GM12878 (cell line): Measurements from ENCODE around the gene DEFB110. TPM values are rescaled to one million over a fixed set of nuclear protein-coding genes. Genes with fewer than 3 reads are reported as not detected.

Source experiments
- ATAC-seq: fragments of 200-7000 bp; cut with Tn5 transposase; 3 replicates; pipeline ENCODE4 v1.9.1; 2020; ENCODE audit warnings: mild to moderate bottlenecking, moderate library complexity
- BruUV-seq: library from RNA; stranded (reverse); fragments of 400-500 nt; replicated peaks from 2 replicates; lab custom pipeline; 2021; lab: Mats Ljungman, UMichigan
- CTCF ChIA-PET: fragments of 300-600 bp; sonication (Branson Sonifier 250); formaldehyde crosslinking; extraction: SDS; loops from one replicate; lab custom pipeline; 2021; ENCODE audit warnings: inconsistent platforms; lab: Yijun Ruan, JAX
- POLR2A ChIA-PET: fragments of 350-600 bp; formaldehyde crosslinking; extraction: SDS; loops from one replicate; lab custom pipeline; 2021; ENCODE audit warnings: inconsistent platforms; lab: Charles Lee
- RAD21 ChIA-PET: fragments of 300-600 bp; sonication (Branson Sonifier 250); formaldehyde crosslinking; loops from one replicate; lab custom pipeline; 2023; ENCODE audit warnings: antibody characterized with exemption; ENCODE audit not compliant: unreplicated experiment; lab: Charles Lee
- SMC1A ChIA-PET: fragments of 300-600 bp; sonication (Branson Sonifier 250); formaldehyde crosslinking; loops from one replicate; lab custom pipeline; 2023; ENCODE audit not compliant: unreplicated experiment, uncharacterized antibody; lab: Charles Lee
- DNase-seq: peaks from one replicate; pipeline ENCODE4 v3.0.0-alpha.2; 2011; ENCODE audit warnings: low read depth, low spot score
- FAIRE-seq: peaks from 3 replicates; lab custom pipeline; 2011; peaks lifted over from hg19 to GRCh38; lab: Jason Lieb, UNC
- H2AFZ ChIP-seq: 2 replicates; pipeline ENCODE4 v1.6.0; 2011; ENCODE audit warnings: low read depth, low read length, control low read depth; ENCODE audit not compliant: control insufficient read depth
- H3K27ac ChIP-seq: 2 replicates; pipeline ENCODE4 v1.5.1; 2011; ENCODE audit warnings: control low read depth; ENCODE audit not compliant: control insufficient read depth, insufficient read depth
- H3K27me3 ChIP-seq, 2 experiments: replicated peaks in 1 of 2; 2 replicates each; pipeline versions ENCODE4 v1.6.0 to v1.6.1; 2011; ENCODE audit warnings: low read length in 1 of 2; ENCODE audit not compliant: control insufficient read depth in 2 of 2, insufficient read depth in 2 of 2
- H3K36me3 ChIP-seq, 2 experiments: 2 replicates each; pipeline ENCODE4 v1.5.1; 2011; ENCODE audit warnings: low read length in 1 of 2; ENCODE audit not compliant: control insufficient read depth in 2 of 2, insufficient read depth in 2 of 2
- H3K4me1 ChIP-seq: 2 replicates; pipeline ENCODE4 v1.6.1; 2011; ENCODE audit warnings: mild to moderate bottlenecking, low read length, moderate library complexity, mixed read lengths; ENCODE audit not compliant: control insufficient read depth, insufficient read depth
- H3K4me2 ChIP-seq: 2 replicates; pipeline ENCODE4 v1.6.0; 2011; ENCODE audit warnings: control low read depth; ENCODE audit not compliant: control insufficient read depth, insufficient read depth
- H3K4me3 ChIP-seq: fragments of 200-600 bp; sonication (generic); 2 replicates; pipeline ENCODE4 v1.5.1; 2016
- H3K79me2 ChIP-seq: 2 replicates; pipeline ENCODE4 v1.6.0; 2011; ENCODE audit warnings: low read length; ENCODE audit not compliant: control insufficient read depth, insufficient read depth
- H3K9ac ChIP-seq: 2 replicates; pipeline ENCODE4 v1.8.0; 2011; ENCODE audit warnings: low read length, control low read depth, mixed read lengths; ENCODE audit not compliant: control insufficient read depth, insufficient read depth
- H3K9me3 ChIP-seq: replicated peaks from 3 replicates; pipeline ENCODE4 v1.5.1; 2011; ENCODE audit warnings: mild to moderate bottlenecking, low read length; ENCODE audit not compliant: control insufficient read depth, insufficient read depth
- H4K20me1 ChIP-seq: 2 replicates; pipeline ENCODE4 v1.6.0; 2011; ENCODE audit not compliant: control insufficient read depth, insufficient read depth
- BMI1 ChIP-seq: fragments of 450-650 bp; IDR thresholded peaks from 2 replicates; pipeline ENCODE4 v1.6.1; 2016; ENCODE audit warnings: mild to moderate bottlenecking, moderate library complexity, borderline replicate concordance
- CBFB ChIP-seq: IDR thresholded peaks from 2 replicates; pipeline ENCODE4 v1.6.1; 2016; ENCODE audit warnings: antibody characterized with exemption, low read depth
- CREB1 ChIP-seq: IDR thresholded peaks from 2 replicates; pipeline ENCODE4 v1.6.1; 2012; ENCODE audit warnings: low read depth, mild to moderate bottlenecking, inconsistent platforms
- GABPA ChIP-seq: IDR thresholded peaks from 2 replicates; pipeline ENCODE4 v1.6.1; 2014; ENCODE audit warnings: antibody characterized with exemption, low read depth, mild to moderate bottlenecking, inconsistent platforms
- HDAC6 ChIP-seq: fragments of 200-600 bp; sonication (generic); IDR thresholded peaks from one replicate; pipeline ENCODE4 v1.8.0; 2017; ENCODE audit warnings: antibody characterized with exemption; ENCODE audit not compliant: unreplicated experiment
- JUND ChIP-seq: IDR thresholded peaks from 2 replicates; pipeline ENCODE4 v1.6.1; 2012; ENCODE audit warnings: low read depth, mild to moderate bottlenecking, low read length, improper control_type of control experiment, moderate library complexity
- NFYA ChIP-seq: IDR thresholded peaks from 2 replicates; pipeline ENCODE4 v1.6.1; 2011; ENCODE audit warnings: low read depth, mild to moderate bottlenecking, low read length, improper control_type of control experiment, borderline replicate concordance
- NR2C2 ChIP-seq: IDR thresholded peaks from 2 replicates; pipeline ENCODE4 v1.6.1; 2011; ENCODE audit warnings: borderline replicate concordance, low read depth; ENCODE audit not compliant: control insufficient read depth, insufficient read length
- PAX8 ChIP-seq: fragments of 450-650 bp; IDR thresholded peaks from 2 replicates; pipeline ENCODE4 v1.6.1; 2017; ENCODE audit warnings: mild to moderate bottlenecking, moderate library complexity
- RAD21 ChIP-seq: IDR thresholded peaks from 2 replicates; pipeline ENCODE4 v1.6.1; 2011; ENCODE audit warnings: mild to moderate bottlenecking, low read depth, low read length, moderate library complexity; ENCODE audit not compliant: insufficient read depth
- RBBP5 ChIP-seq: fragments of 200-600 bp; sonication (generic); conservative IDR thresholded peaks from 2 replicates; pipeline ENCODE4 v1.6.1; 2016
- RFX5 ChIP-seq: IDR thresholded peaks from 2 replicates; pipeline ENCODE4 v1.6.1; 2011; ENCODE audit warnings: low read depth, low read length, improper control_type of control experiment
- SIN3A ChIP-seq: IDR thresholded peaks from 2 replicates; pipeline ENCODE4 v1.6.1; 2012; ENCODE audit warnings: low read depth, low read length, improper control_type of control experiment
- SMAD5 ChIP-seq: IDR thresholded peaks from 2 replicates; pipeline ENCODE4 v1.6.1; 2016; ENCODE audit warnings: antibody characterized with exemption, low read depth
- SMARCA5 ChIP-seq: fragments of 450-650 bp; IDR thresholded peaks from 2 replicates; pipeline ENCODE4 v1.6.1; 2017; ENCODE audit warnings: mild to moderate bottlenecking
- SREBF1 ChIP-seq: IDR thresholded peaks from 2 replicates; pipeline ENCODE4 v1.6.1; 2012; ENCODE audit warnings: mild to moderate bottlenecking, low read length
- ZNF217 ChIP-seq: fragments of 450-650 bp; IDR thresholded peaks from 2 replicates; pipeline ENCODE4 v1.6.1; 2017; ENCODE audit warnings: antibody characterized with exemption, mild to moderate bottlenecking
- ZNF384 ChIP-seq: IDR thresholded peaks from 2 replicates; pipeline ENCODE4 v1.6.1; 2012; ENCODE audit warnings: low read depth, mild to moderate bottlenecking, low read length, improper control_type of control experiment, borderline replicate concordance
- ZSCAN29 ChIP-seq: fragments of 450-650 bp; IDR thresholded peaks from 2 replicates; pipeline ENCODE4 v1.6.1; 2017; ENCODE audit warnings: mild to moderate bottlenecking, moderate library complexity
- WGBS: methylation state at CpG from one replicate; pipeline ENCODE4 v1.1.6; 2016; ENCODE audit warnings: low lambda C conversion rate; ENCODE audit not compliant: insufficient replicate concordance, insufficient coverage; ENCODE audit errors: missing lambda C conversion rate; 5-methylcytosine and 5-hydroxymethylcytosine counted together
- in situ Hi-C: fragments of 300-500 bp; cut with MboI; formaldehyde crosslinking; loops from 9 replicates; pipeline ENCODE4 v1.14.3; 2018; ENCODE audit warnings: mixed read lengths
- intact Hi-C: fragments of 100-400 bp; cut with micrococcal nuclease; formaldehyde crosslinking; loops from one replicate; pipeline ENCODE4 v1.14.2; 2022; ENCODE audit not compliant: unreplicated experiment
- polyA plus RNA-seq, 11 experiments: library from polyadenylated mRNA; depleted of rRNA in 4 of 11; unstranded in 6 of 11; stranded (reverse) in 5 of 11; fragments of >200 nt; fragmentation: Nextera tagmentation in 4 of 11; fragmentation: Illumina TruSeq in 1 of 11; extraction: Ambion mirVana in 4 of 11; extraction: Trizol in 1 of 11; gene quantifications; 1 replicate in 1 of 11; 2 replicates in 10 of 11; pipeline versions ENCODE4 v1.2.1 to v1.2.3, GENCODE V29; 2011 to 2016; ENCODE audit warnings: inconsistent platforms in 2 of 11, missing spikeins in 2 of 11, low read depth in 1 of 11
- total RNA-seq, 4 experiments: library from RNA; depleted of rRNA in 3 of 4; stranded (reverse); fragments of >200 nt in 3 of 4; fragmentation: Illumina TruSeq in 1 of 4; extraction: Trizol in 1 of 4; gene quantifications; 2 replicates each; pipeline versions ENCODE4 v1.2.1 to v1.2.3, GENCODE V29; 2013 to 2021
- TF ChIP-seq, protein P1 (sequence below): fragments of 450-650 bp; IDR thresholded peaks from 2 replicates; pipeline ENCODE4 v1.6.1; 2017; ENCODE audit warnings: mild to moderate bottlenecking, low read depth, inconsistent platforms; ENCODE audit not compliant: poor library complexity, severe bottlenecking
- TF ChIP-seq, protein P2 (sequence below): fragments of 450-650 bp; conservative IDR thresholded peaks from 2 replicates; pipeline ENCODE4 v1.6.1; 2017; ENCODE audit warnings: mild to moderate bottlenecking, moderate library complexity
- TF ChIP-seq, protein P3 (sequence below): fragments of 450-650 bp; IDR thresholded peaks from 2 replicates; pipeline ENCODE4 v1.6.1; 2018; ENCODE audit warnings: borderline replicate concordance, mild to moderate bottlenecking; ENCODE audit not compliant: partially characterized antibody

Gene DEFB110
- total and polyA plus RNA-seq, 10 of the 15 experiments (the other 5 are each of a cell fraction or from before 2014, with no cell fraction given): not detected

DNA sequence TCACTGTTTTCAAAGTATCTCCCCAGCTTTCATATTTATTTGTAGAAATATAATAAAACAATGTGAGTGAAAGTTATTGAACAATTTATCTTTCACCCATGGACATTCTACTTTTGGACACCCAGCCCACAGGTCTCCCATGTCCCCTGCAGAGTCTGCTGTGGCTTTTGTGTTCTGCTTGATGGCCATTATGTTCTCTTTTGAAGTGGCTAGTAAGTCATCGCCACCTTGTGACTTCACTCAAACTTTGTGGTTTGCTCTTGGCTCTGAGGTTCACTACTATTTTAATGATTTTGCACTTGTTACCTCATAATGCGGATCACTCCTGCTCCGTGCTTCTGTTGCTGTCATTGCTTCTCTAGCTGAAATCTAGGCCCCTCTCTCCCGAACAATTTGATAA, 42.2 kb downstream of the DEFB110 start:
- CTCF ChIA-PET: no interaction called here
- Histone ChIP-seq H3K79me2 (no peaks in the 10 kb centered on the region), H3K9ac (no peak overlapping the region), H3K4me1 (no peaks in the 10 kb centered on the region; the same call in none of the 2 replicates), H2AFZ (peak overlapping the region; percentile 23), H3K27ac (no peak overlapping the region), H3K4me3 (no peak overlapping the region), H4K20me1 (no peaks in the 10 kb centered on the region), H3K9me3 (no peaks in the 10 kb centered on the region), H3K4me2 (peak overlapping the region; percentile 44; the same call in 1 of the 2 replicates), H3K36me3 (no peaks in the 10 kb centered on the region), H3K27me3 (no peaks in the 10 kb centered on the region)
- RAD21 ChIA-PET: no interaction called here
- WGBS: 32% methylated on average over 4 of the region's 4 CpGs
- DNase-seq (peak; percentile 20), FAIRE-seq (peak; percentile 75), ATAC-seq (peak; percentile 87)
- SMC1A ChIA-PET: no interaction called here
- intact Hi-C loops: no loop called here
- BruUV-seq: no TSS peak
- POLR2A ChIA-PET: no interaction called here
- in situ Hi-C loops: no loop called here
- TF ChIP-seq, protein P1, sequence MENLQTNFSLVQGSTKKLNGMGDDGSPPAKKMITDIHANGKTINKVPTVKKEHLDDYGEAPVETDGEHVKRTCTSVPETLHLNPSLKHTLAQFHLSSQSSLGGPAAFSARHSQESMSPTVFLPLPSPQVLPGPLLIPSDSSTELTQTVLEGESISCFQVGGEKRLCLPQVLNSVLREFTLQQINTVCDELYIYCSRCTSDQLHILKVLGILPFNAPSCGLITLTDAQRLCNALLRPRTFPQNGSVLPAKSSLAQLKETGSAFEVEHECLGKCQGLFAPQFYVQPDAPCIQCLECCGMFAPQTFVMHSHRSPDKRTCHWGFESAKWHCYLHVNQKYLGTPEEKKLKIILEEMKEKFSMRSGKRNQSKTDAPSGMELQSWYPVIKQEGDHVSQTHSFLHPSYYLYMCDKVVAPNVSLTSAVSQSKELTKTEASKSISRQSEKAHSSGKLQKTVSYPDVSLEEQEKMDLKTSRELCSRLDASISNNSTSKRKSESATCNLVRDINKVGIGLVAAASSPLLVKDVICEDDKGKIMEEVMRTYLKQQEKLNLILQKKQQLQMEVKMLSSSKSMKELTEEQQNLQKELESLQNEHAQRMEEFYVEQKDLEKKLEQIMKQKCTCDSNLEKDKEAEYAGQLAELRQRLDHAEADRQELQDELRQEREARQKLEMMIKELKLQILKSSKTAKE: no peak
- TF ChIP-seq ZNF384 (no peak), HDAC6 (no peak), RAD21 (no peak), SREBF1 (no peak), GABPA (no peak), SIN3A (no peak), SMAD5 (no peak), ZNF217 (no peak), ZSCAN29 (no peak), CBFB (peak; percentile 61), JUND (no peak), SMARCA5 (no peak), NFYA (no peak), CREB1 (peak; percentile 80), NR2C2 (no peak), PAX8 (no peak), BMI1 (no peak), RFX5 (no peak), RBBP5 (no peak)
- TF ChIP-seq, protein P2, sequence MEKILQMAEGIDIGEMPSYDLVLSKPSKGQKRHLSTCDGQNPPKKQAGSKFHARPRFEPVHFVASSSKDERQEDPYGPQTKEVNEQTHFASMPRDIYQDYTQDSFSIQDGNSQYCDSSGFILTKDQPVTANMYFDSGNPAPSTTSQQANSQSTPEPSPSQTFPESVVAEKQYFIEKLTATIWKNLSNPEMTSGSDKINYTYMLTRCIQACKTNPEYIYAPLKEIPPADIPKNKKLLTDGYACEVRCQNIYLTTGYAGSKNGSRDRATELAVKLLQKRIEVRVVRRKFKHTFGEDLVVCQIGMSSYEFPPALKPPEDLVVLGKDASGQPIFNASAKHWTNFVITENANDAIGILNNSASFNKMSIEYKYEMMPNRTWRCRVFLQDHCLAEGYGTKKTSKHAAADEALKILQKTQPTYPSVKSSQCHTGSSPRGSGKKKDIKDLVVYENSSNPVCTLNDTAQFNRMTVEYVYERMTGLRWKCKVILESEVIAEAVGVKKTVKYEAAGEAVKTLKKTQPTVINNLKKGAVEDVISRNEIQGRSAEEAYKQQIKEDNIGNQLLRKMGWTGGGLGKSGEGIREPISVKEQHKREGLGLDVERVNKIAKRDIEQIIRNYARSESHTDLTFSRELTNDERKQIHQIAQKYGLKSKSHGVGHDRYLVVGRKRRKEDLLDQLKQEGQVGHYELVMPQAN: no peak
- TF ChIP-seq, protein P3, sequence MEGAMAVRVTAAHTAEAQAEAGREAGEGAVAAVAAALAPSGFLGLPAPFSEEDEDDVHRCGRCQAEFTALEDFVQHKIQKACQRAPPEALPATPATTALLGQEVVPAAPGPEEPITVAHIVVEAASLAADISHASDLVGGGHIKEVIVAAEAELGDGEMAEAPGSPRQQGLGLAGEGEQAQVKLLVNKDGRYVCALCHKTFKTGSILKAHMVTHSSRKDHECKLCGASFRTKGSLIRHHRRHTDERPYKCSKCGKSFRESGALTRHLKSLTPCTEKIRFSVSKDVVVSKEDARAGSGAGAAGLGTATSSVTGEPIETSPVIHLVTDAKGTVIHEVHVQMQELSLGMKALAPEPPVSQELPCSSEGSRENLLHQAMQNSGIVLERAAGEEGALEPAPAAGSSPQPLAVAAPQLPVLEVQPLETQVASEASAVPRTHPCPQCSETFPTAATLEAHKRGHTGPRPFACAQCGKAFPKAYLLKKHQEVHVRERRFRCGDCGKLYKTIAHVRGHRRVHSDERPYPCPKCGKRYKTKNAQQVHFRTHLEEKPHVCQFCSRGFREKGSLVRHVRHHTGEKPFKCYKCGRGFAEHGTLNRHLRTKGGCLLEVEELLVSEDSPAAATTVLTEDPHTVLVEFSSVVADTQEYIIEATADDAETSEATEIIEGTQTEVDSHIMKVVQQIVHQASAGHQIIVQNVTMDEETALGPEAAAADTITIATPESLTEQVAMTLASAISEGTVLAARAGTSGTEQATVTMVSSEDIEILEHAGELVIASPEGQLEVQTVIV: no peak
